Activated CD4-positive, CD25-positive, alpha-beta regulatory T cell treated with anti-CD3 and anti-CD28 coated beads, Interleukin-2, amount 50 U/mL, for 16 hours (primary cell): ENCODE results near the gene ESR2.
"Not testable (repeated sequence)": the region's sequence is repeated elsewhere in the genome, so short reads cannot be mapped to it uniquely, and the experiment has no call there.

ENCODE experiments used
- DNase-seq: peaks from one replicate; pipeline ENCODE4 v3.0.0-alpha.2; 2020; ENCODE audit warnings: low read depth, low spot score

ESR2 gene

GRCh38 chr14:64091217-64091616 lies 203.0 kb downstream of the ESR2 start:
- no peak for DNase-seq

- DNase-seq = no peak
Observed at GRCh38 chr14:64089920-64090319, 204.3 kb downstream of the ESR2 start.

DNA sequence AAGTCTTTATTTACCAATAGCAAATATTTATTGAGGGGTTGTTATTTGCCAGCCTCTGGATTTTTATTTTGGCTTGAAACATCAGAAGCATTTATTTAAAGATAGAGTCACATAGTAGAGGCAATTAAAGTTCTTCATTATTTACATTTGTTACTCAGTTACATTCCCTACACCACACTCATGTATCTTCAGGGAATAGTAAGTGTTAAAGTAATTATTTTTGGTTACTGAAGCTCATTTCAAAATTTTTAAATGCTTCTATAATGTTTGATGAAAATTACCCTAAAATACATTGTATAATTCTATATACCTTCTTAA lies 205.6 kb downstream of the ESR2 start:
- no peak for DNase-seq

- DNase-seq = no peak
Observed at GRCh38 chr14:64082837-64083236, 211.3 kb downstream of the ESR2 start.

GRCh38 chr14:64081174-64081746 lies 212.9 kb downstream of the ESR2 start:
- DNase-seq = no peak

- no peak for DNase-seq
Observed at GRCh38 chr14:64080452-64080851, 213.7 kb downstream of the ESR2 start.

DNA sequence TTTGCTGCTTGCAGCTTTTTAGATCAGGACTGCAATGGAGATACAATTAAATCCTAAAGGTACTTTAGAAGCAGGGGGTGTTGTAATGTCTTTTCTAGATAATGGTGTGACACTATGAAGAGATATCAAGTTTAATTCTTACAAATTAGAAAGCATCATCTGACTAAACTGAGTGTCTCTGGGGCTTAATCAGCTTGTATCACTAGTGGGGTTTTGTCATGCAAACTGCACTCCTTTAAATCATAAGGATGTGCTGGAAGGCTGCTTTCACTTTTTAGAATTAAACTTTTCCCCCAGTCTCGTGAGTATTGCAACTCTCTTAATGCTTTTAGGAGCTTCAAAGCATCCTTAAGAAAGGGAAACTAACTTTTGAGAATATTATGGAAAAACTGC lies 218.6 kb downstream of the ESR2 start:
- no peak for DNase-seq

DNA sequence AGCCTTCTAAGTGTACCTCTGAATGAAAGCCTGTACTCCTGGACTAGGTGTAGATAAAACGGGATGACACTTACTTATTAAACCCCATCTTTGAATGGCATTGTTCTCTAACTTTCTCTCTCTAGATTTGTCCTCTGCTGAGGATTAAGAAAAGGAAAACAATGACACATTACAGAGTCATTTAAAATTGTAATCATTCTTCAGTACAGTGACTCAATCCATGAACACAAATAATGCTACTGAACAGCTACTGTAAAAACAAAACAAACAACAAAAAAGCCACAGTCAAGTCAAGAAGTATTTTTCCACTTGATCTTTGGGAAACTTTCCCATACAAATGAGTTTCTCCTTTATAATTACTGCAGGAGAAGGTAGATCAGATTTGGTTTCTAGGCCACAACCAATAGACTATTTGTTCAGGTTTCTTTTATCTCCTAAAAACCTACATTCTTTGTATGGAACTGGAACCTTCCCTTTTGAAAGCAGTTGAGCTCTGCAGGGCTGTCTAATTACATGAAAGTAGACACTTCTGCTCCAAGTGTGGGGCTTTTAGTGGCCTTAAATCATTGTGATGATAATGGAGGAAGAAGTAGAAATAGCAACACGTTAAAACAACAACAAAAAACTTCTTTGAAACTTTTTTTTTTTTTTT lies 219.1 kb downstream of the ESR2 start:
- no peak for DNase-seq

DNA sequence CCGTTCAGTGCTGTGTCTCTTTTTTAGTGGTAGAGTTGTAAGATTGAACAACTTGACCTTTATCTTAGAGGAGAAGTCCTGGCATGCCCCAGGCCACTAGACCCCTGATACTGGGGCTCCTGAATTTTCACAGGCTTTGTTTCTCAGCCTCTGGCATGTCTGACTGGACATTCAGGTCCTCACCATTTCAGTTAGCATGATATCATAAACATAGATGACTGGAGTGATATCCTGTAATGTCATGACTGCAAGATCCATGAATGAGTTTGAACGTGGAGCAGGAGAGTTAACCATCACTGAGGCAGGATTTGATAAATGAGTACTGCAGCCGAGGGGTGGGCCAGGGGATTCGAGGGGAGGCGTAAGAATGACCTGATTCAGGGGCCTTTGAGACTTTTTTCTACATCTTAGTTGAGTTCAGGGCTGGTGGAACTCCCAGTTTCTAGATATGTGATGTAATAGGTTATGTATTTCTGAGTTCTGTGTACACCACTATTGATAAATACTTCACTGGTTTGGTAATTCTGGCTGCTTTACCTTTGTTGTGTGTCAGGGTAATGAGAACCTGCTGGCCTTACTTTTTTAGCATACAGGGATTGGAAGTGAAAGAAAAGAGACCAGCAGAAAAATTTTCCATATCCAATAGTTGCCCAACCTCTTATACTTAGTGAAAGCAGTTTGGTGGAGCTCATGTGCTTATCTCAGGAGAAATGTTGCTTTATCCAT lies 224.4 kb downstream of the ESR2 start:
- no peak for DNase-seq

GRCh38 chr14:64064447-64064846 lies 229.7 kb downstream of the ESR2 start:
- no peak for DNase-seq

GRCh38 chr14:64062381-64063115 lies 231.6 kb downstream of the ESR2 start:
- DNase-seq = no peak

DNA sequence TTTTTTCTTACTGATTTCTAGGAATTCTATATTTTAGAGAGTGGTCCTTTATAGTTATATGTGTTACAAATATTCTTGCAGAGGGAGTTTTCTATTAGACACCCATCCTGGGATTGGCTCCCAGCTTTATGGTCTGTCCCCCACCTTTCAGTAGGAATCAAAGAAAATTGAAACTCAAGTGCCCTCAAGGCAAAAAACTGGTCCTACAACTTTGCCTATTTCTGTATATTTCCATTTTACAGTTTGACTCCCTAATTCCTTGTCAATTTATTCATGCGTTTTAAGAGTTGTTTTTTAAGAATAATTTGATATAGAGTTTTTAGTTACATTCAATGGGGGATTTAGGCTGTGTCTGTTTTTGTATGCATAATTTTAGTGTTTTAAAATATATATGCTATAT lies 232.5 kb downstream of the ESR2 start:
- DNase-seq = no peak

DNA sequence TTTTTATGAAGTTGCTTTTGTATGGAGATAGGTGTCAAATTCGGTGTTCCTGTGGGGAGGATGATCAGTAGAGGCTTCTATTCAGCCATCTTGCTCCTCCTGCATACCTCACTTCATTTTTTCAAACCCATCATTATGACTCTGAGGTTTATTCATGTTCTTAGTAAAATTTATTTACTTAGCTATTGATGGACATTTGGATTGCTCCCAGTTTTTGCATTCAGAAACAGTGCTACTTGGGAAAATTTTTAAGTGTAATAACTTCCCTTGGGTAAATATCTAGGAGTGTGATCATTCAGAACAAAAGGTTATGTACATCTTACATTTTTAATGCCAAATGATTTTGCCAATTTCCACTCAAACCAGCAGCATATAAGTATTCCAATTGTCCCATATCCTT lies 233.1 kb downstream of the ESR2 start:
- no peak for DNase-seq

- no peak for DNase-seq
Observed at GRCh38 chr14:64060648-64061096, 233.5 kb downstream of the ESR2 start.

DNA sequence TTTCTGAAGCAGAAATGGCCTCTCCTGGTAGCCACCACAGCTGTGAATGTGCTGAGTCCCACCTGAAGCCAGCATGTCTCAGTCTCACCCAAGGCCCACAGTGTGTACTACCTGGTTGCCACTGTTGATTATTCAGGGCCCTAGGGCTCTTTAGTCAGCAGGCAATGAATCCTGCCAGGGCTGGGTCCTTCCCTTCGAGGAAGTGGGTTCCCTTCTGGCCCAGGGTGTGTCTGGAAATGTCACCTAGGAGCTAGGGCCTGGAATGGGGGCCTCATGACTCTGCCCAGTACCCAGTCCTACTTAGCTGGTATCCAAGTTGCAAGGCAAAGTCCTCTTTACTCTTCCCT lies 234.0 kb downstream of the ESR2 start:
- DNase-seq = no peak

DNA sequence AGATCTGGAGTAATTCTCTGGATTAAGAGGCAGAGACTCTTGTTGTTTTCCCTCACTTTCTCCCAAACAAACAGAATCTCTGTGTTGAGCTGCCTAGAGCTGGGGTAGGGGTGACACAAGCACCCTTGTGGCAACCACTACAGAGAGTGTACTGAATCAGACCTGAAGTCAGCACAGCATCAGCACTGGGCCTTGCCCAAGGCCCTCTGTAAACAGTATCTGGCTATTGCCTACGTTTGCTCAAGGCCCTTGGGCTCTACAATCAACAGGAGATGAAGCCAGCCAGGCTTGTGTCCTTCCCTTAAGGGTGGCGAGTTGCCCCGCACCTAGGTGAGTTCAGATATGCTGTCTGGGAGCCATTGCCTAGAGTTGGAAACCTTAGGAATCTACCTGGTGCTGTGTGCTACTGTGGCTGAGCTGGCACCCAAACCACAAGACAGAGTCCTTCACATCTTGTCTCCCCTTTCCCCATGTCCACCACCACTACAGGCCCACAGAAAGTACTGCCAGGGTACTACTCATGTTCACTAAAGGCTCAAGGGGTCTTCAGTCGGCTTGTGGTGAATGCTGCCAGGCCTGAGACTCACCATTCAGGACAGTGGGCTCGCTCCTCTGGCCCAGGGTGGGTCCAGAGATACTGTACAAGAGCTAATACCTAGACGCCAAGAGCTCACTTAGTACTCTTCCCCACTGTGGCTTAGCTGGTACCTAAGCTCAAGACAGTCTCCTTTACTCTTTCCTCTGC lies 234.5 kb downstream of the ESR2 start:
- DNase-seq = no peak

DNA sequence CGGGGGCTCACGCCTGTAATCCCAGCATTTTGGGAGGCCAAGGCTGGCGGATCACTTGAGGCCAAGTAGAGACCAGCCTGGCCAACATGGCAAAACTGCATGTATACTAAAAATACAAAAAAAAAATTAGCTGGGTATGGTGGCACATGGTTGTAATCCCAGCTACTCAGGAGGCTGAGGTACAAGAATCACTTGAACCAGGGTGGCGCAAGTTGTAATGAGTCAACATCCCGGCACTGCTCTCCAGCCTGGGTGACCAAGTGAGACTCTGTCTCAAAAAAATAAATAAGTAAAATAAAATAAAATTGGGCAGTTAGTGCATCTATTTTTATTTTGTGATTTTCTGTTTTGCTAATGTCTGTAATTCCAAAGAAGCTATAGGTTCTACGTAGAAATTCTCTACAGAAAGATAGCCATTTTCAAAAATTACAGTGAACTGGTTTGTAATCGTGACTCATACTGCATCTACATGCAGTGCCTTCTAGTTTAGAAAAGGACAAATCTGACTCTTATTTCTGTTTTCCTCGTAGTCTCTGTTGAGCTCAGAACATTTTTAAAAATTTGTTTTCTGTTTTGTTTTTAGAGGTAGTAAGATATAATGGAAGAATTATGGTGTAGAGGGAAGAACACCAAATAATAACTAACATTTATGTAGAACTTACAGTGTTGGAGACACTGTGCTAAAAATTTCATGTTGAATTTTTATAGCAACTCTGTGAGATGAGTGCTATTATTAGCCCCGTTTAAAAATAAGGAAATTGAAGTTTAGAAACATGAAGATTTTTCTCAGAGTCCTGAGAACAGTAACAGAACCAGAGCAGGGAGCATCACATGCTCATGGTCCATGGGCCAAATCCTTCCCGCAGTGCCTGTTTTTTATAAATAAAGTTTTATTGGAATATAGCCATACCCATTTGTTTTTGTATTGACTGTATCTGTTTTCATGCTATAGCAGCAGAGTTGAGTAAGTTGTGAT lies 240.2 kb downstream of the ESR2 start:
- DNase-seq = no peak

GRCh38 chr14:64049616-64050381 lies 244.4 kb downstream of the ESR2 start:
- no peak for DNase-seq

DNA sequence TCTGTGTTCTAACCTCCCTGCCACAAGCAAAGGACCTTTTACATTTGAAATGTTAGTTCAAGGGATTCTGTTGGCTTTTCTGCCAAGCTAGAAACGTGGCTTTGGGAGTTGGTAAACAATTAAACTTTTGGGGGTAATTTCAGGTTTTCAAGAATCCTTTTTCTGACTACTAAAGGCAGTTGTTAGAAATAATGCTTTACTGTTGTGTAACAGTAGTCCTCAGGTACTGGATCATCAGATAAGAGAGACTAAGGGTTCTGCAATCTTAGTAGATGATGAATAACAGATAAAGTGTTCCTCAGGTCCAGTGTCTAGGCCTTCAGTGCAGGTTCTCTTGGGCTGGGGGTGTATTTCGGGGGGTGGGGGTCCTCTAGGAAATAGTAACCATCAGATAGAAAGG lies 249.1 kb downstream of the ESR2 start:
- DNase-seq = no peak

DNA sequence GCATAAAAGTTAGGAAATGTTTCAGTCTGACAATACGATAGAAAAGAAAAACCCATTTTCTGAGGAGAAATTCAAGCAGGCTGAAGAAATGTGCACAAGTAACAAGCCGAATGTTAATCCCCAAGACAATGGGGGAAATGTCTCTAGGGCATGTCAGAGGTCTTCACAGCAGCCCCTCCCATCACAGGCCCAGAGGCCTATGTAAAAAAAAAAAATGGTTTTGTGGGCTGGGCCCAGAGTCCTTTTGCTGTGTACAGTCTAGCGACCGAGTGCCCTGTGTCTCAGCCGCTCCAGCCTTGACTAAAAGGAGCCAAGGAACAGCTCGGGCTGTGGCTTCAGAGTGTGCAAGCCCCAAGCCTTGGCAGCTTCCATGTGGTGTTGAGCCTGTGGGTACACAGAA lies 250.9 kb downstream of the ESR2 start:
- DNase-seq = not testable (repeated sequence)
